ENCODE measurements around the gene RGMA.

DNA sequence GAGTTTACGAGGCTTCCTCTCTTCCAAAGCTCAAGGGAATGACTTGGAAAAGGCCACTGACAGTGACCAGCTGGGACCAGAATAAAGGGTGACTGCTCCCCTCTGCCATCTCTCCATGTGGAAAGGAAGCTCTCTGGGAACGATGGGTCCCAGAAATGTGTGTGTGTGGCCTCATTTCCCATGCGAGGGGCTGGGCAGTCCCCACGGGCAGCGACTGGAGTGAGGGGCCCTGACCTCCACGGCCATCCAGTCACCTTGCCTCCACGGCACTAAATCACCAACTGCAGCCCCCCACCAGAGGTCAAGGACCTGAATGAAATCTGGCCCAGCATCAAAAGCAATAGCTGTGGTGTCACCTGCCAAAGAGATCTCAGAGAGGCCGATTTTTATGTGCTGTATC is 29.6 kb downstream of the RGMA start:
- TF ChIP-seq, protein P1, sequence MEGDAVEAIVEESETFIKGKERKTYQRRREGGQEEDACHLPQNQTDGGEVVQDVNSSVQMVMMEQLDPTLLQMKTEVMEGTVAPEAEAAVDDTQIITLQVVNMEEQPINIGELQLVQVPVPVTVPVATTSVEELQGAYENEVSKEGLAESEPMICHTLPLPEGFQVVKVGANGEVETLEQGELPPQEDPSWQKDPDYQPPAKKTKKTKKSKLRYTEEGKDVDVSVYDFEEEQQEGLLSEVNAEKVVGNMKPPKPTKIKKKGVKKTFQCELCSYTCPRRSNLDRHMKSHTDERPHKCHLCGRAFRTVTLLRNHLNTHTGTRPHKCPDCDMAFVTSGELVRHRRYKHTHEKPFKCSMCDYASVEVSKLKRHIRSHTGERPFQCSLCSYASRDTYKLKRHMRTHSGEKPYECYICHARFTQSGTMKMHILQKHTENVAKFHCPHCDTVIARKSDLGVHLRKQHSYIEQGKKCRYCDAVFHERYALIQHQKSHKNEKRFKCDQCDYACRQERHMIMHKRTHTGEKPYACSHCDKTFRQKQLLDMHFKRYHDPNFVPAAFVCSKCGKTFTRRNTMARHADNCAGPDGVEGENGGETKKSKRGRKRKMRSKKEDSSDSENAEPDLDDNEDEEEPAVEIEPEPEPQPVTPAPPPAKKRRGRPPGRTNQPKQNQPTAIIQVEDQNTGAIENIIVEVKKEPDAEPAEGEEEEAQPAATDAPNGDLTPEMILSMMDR (IDR thresholded peaks at IDR 0.05), result no peak
- TF ChIP-seq POLR2A (IDR thresholded peaks at IDR 0.05), result no peak
